Neural progenitor cell (in vitro differentiated cells): ENCODE data around the gene LDB2.

Source experiments
- CTCF ChIP-seq: fragments of 200-600 bp; sonication (generic); IDR thresholded peaks from 2 replicates; pipeline ENCODE4 v1.5.1; 2017; ENCODE audit warnings: antibody characterized with exemption, mild to moderate bottlenecking
- EZH2 ChIP-seq: fragments of 200-600 bp; sonication (generic); IDR thresholded peaks from 2 replicates; pipeline ENCODE4 v1.6.1; 2017; ENCODE audit warnings: antibody characterized with exemption, mild to moderate bottlenecking, moderate library complexity

DNA sequence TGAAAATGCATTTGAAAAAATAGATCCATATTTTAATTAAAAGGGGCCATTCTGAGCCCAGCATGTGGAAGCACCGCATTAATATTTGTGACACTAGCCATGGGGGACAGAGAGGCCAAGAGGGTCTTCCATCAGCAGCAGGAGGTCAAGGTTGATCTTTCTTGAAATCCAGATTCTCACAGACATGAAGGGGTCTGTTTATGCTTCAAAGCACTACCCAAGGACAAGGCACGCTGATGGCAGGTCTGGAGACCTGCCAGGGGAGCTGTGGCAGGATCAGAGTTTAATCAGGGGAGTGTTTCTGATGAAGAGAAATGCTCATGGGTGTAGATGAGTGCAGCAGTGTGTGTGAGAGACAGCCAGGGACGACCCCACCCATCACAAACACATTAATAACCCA, 243.3 kb downstream of the LDB2 start:
- TF ChIP-seq CTCF (no peak), EZH2 (no peak)
